ENCODE results near the gene ARF6. TPM values are rescaled to one million over a fixed set of nuclear protein-coding genes. Genes with fewer than 3 reads are reported as not detected.
"Not testable (repeated sequence)": the region's sequence is repeated elsewhere in the genome, so short reads cannot be mapped to it uniquely, and the experiment has no call there.

The ARF6 gene
- total RNA-seq, 1 donor from 2014 or later, result 55.8 TPM

- Mint-ChIP-seq H3K36me3 (ENCODE audit: low read depth) (peaks cover 15% of the 10 kb centered on the region), H3K4me3 (peak overlapping the region; percentile 97), H3K27ac (ENCODE audit: unreplicated experiment) (peak overlapping the region; percentile 99), H3K27me3 (ENCODE audit: low read depth) (no peaks in the 10 kb centered on the region), H3K9me3 (no peaks in the 10 kb centered on the region), H3K4me1 (peaks cover 44% of the 10 kb centered on the region)
- no peak for TF ChIP-seq CTCF (conservative IDR thresholded peaks at IDR 0.05)
- no peak for DNase-seq (ENCODE audit: low read depth, low spot score)
These were observed 614 bp upstream of the ARF6 start for GRCh38 chr14:49892301-49892635.

- no peaks in the 10 kb centered on the region for H3K9me3 Mint-ChIP-seq
- DNase-seq (ENCODE audit: low read depth, low spot score), result no peak
These were observed 679 bp downstream of the ARF6 start for GRCh38 chr14:49893309-49894213.

GRCh38 chr14:49894214-49895107, 1.6 kb downstream of the ARF6 start:
- H3K27me3 Mint-ChIP-seq (ENCODE audit: low read depth); H3K9me3 Mint-ChIP-seq; DNase-seq (ENCODE audit: low read depth, low spot score): not testable (repeated sequence)
- H3K4me3 Mint-ChIP-seq, result peak overlapping the region; percentile 97
- peaks cover 45% of the 10 kb centered on the region for H3K4me1 Mint-ChIP-seq
- H3K27ac Mint-ChIP-seq (ENCODE audit: unreplicated experiment), result peak overlapping the region; percentile 98
- H3K36me3 Mint-ChIP-seq (ENCODE audit: low read depth), result peaks cover 15% of the 10 kb centered on the region

More at GRCh38 chr14:49893309-49894213, 679 bp downstream of the ARF6 start:
- no peaks in the 10 kb centered on the region for H3K27me3 Mint-ChIP-seq (ENCODE audit: low read depth)
- H3K4me1 Mint-ChIP-seq, result peaks cover 45% of the 10 kb centered on the region
- H3K36me3 Mint-ChIP-seq (ENCODE audit: low read depth), result peaks cover 15% of the 10 kb centered on the region
- no peak for TF ChIP-seq CTCF (conservative IDR thresholded peaks at IDR 0.05)
- peak overlapping the region; percentile 99 for H3K27ac Mint-ChIP-seq (ENCODE audit: unreplicated experiment)
- peak overlapping the region; percentile 97 for H3K4me3 Mint-ChIP-seq

- no peak for TF ChIP-seq CTCF (conservative IDR thresholded peaks at IDR 0.05)
- Mint-ChIP-seq H3K36me3 (ENCODE audit: low read depth) (peaks cover 15% of the 10 kb centered on the region), H3K4me1 (peaks cover 45% of the 10 kb centered on the region), H3K4me3 (peak overlapping the region; percentile 97), H3K27me3 (ENCODE audit: low read depth) (no peaks in the 10 kb centered on the region), H3K9me3 (no peaks in the 10 kb centered on the region), H3K27ac (ENCODE audit: unreplicated experiment) (no peak overlapping the region)
- DNase-seq (ENCODE audit: low read depth, low spot score), result no peak
These were observed 2.6 kb downstream of the ARF6 start for GRCh38 chr14:49895480-49895879.

- not testable (repeated sequence) for H3K27me3 Mint-ChIP-seq (ENCODE audit: low read depth); H3K27ac Mint-ChIP-seq (ENCODE audit: unreplicated experiment); DNase-seq (ENCODE audit: low read depth, low spot score); H3K9me3 Mint-ChIP-seq
- Mint-ChIP-seq H3K4me1 (peaks cover 45% of the 10 kb centered on the region), H3K36me3 (ENCODE audit: low read depth) (peaks cover 15% of the 10 kb centered on the region), H3K4me3 (peak overlapping the region; percentile 97)
These were observed 3.4 kb downstream of the ARF6 start for GRCh38 chr14:49896272-49896671.

GRCh38 chr14:49896966-49897365, 4.1 kb downstream of the ARF6 start:
- peaks cover 41% of the 10 kb centered on the region for H3K4me1 Mint-ChIP-seq
- no peak for DNase-seq (ENCODE audit: low read depth, low spot score)
- peaks cover 15% of the 10 kb centered on the region for H3K36me3 Mint-ChIP-seq (ENCODE audit: low read depth)
- H3K9me3 Mint-ChIP-seq, result no peaks in the 10 kb centered on the region
- peak overlapping the region; percentile 69 for H3K4me3 Mint-ChIP-seq
- peak; percentile 41 for TF ChIP-seq CTCF (conservative IDR thresholded peaks at IDR 0.05)
- H3K27ac Mint-ChIP-seq (ENCODE audit: unreplicated experiment), result no peak overlapping the region
- H3K27me3 Mint-ChIP-seq (ENCODE audit: low read depth), result no peaks in the 10 kb centered on the region

Data from neural crest cell (in vitro differentiated cells).